SHP77 treated with DMSO at 0.1 percent for 48 hours (cell line): Measurements from ENCODE around the gene FFAR1.
"Not testable (repeated sequence)": the region's sequence is repeated elsewhere in the genome, so short reads cannot be mapped to it uniquely, and the experiment has no call there.

Source experiments
- DNase-seq: peaks from one replicate; lab custom pipeline; 2025; lab: John Stamatoyannopoulos, UW

Gene FFAR1

DNA sequence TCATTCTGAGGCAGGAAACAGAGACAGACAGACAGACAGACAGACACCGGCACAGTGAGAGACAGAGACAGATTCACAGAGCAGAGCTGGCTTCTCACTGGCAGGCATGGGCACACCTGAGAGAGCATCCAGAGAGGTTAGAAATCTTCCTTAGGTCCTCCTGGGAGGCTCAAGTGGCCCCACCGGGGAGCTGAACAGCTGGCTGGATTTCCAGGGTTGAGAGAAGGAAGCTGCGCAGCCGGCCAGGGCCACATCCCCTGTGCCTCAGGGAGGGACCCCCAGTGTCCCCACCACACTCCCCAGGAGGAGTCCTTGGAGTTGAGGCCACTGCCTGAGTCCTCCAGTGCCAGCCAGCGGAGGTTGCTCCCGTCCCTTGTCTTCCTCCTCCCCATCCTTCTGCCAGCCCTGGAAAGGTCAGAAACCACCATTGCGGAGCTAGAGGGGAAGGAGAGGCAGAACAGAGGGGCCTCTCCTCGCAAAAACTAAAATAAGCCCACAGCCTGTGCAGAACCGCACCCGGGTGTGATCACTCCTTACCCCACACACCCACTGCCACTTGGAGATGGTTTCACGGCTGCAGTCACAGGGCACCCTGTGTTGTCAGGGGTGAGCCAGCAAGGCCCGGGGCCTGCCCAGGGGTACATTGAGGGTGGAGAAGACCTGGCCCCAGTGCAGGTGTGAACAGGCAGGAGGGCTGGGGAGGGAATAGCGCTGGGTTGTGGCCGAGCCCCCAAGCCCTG, 14.7 kb downstream of the FFAR1 start:
- no peak for DNase-seq

DNA sequence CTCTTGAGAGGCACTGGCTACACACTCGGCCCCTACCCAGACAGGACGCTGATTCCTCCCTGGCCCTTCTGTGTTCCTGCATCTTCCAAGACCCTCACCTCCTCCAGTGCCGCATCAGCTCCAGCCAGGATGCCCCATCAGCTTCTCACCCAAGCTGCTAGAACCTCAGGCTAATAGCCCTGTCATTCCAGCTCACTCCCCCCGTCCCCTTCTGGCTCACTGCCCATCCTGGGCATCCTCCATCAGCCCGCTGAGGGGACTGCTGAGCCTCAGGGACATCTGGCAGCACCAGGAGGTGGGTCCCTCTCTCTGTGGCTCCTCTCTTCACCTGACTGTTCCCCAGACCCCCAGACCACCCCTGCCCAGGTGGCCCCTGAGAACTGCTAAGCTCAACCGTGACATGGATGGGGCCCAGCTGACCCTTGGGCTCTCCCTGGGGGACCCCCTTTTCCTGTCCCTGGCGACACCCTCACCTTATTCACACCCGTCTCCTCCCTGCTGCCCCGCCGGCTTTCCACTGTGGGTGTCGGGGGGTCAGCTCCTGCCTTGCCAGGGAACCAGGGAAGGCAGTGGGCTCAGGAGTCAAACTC, 15.4 kb downstream of the FFAR1 start:
- DNase-seq, result no peak

DNA sequence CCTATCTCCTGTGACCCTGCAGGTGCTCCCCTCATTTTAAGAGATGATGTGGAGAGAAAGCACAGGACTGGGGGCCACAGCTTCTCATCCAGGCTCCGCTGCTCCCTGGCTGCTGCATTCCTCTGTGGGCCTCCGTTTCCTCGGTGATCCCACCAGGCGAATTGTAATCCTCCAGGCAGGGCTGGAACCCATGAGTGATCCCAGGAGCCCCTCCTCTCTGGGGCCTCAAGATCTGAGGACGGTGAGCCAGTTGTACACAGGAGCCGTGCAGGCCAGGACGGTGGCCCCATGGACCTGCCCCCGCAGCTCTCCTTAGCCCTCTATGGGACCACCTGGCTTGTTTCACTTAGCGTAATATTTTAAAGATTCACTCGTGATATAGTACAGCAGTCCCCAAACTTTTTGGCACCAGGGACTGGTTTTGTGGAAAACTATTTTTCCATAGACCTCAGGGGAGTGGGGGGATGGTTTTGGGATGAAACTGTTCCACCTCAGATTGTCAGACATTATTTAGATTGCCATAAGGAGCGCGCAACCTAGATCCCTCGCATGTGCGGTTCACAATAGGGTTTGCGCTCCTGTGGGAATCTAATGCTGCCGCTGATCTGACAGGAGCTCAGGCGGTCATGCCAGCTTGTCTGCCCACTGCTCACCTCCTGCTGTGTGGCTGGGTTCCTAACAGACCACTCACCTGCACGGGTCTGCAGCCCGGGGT, 16.2 kb downstream of the FFAR1 start:
- no peak for DNase-seq

DNA sequence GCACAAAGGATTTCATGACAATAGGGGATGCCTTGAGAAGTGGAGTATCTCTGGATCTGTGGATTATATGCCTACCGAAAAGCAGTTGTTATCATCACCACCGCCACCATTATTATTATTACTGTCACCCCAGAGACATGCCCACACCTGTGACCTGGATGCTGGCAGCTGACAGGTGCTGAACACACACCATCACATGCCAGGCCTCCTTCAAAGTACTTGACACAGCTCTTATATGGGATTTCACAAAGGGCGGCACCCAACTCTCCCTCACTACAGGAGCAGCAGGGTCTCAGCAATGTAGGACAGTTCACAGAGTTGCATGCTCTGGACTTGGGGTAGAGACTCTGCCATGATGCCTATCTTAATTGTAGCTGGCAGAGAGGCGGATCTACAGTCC, 17.6 kb downstream of the FFAR1 start:
- DNase-seq, result no peak

DNA sequence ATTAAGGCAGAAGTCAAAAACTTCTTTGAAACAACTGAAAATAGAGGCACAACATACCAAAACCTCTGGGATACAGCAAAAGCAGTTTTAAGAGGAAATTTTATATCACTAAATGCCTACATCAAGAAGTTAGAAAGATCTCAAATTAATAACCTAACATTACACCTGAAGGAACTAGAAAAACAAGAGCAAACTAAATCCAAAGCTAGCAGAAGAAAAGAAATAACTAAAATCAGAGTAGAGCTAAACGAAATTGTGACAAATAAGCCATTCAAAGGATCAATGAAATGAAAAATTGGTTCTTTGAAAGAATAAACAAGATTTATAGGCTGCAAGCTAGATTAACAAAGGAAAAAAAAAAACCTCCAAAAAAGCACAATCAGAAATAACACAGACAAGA, 20.7 kb downstream of the FFAR1 start:
- no peak for DNase-seq

DNA sequence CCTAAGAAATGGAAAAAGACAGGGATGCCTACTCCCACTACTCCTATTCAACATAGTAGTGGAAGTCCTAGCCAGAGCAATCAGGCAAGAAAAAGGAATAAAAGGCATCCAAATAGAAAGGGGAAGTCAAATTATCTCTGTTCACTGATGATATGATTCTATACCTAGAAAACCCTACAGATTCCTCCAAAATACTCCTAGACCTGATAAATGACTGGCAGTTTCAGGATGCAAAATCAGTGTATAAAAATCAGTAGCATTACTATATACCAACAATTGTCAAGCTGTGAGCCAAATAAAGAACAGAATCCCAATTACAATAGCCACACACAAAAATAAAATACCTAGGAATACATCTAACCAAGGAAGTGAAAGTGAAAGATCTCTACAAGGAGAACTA, 21.8 kb downstream of the FFAR1 start:
- no peak for DNase-seq

DNA sequence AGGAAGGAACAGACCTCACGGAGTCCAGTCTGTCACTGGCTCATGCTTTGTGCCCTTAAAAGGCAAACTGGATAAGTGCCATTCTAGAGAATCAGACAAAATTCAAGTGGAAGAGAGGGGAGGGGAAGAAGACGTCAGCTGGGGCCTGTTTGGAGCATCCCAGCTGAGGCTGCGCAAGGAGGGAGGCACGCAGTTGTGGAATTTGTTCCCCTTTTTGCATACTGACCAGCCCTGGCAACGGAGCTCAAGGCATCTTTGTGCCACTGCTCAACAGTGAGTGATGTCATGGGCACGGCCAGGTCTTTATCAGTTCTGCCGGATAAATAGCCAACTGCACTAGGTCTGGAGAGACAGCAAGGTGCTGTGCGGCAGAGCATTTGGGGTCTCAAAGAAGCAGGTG, 23.0 kb downstream of the FFAR1 start, which contains the start of gene GPR42:
TSS of gene GPR42 (plus strand) at position 347 of the 400 bp plus-strand sequence. CDS start 292 bp downstream, outside the sequence.
- no peak for DNase-seq

DNA sequence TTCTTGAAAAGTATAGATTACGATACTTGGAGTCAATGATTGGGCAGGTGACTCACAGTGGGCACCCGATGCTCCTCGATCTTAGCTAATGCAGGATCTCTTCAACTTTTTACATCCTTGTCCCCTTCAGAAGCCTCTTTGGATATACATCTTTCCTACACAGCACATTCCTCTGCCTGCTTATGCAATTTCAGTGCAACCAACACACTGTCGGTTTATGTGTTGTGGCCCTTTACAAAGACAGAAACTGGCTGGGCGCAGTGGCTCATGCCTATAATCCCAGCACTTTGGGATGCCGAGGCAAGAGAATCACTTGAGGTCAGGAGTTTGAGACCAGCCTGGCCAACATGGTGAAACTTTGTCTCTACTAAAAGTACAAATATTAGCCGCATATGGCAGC, 25.8 kb downstream of the FFAR1 start:
- DNase-seq, result no peak

DNA sequence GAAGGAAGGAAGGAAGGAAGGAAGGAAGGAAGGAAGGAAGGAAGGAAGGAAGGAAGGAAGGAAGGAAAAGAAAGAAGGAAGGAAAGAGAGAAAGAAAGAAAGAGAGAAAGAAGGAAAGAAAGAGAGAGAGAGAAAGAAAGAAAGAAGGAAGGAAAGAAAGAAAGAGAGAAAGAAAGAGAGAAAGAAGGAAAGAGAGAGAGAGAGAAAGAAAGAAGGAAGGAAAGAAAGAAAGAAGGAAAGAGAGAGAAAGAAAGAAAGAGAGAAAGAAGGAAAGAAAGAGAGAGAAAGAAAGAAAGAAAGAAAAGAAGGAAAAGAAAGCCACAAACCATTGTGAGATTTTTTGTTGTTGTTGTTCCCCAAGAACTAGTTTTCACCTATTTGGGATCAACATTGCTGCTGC, 26.3 kb downstream of the FFAR1 start:
- not testable (repeated sequence) for DNase-seq

DNA sequence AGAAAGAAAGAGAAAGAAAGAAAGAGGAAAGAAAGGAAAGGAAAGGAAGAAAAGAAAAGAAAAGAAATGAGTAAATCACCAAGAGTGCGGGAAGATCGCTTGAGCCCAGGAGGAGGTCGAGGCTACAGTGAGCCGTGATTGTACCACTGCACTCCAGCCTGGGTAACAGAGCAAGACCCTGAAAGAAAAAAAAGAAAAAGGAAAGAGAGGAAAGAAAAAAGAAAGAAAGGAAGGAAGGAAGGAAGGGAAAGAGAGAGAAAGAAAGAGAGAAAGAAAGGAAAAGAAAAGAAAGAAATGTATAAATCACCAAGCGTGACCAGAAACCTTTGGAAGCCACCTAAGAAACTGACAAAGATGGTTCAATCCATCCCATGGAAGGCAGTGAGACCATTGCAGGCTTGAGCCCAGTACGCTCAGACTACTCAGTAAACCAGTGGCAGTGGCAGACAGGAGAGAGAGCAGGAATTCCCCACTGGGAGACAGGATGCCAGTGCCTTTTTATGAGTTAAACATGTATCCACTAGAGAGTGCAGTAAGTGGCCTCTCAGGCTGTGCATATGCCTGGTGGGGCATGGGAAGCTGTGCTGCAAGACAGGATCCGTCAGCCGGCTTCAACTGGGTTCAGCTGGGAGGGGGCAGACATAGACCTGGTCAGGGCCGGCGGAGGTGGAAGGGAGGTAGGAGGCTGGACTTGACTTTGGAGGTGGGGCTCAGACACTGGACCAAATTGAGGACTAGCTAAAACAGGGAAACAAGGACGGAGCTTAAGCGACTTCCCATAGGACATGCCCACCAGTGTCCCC, 28.0 kb downstream of the FFAR1 start:
- no peak for DNase-seq

DNA sequence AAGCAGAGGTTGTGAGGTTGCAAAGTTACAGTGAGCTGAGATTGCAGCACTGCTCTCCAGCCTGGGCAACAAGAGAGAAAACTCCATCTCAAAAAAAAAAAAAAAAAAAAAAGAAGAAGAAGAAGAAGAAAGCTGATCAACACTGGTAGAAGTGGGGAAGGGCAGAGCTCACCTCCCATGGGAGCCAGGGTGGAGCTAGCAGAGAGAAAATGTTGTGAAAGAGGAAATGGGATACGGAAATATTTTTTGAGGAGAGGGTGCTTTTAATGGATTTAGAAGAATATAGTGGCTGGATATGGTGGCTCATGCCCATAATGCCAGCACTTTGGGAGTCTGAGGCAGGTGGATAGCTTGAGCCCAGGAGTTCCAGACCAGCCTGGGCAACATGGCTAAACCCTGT, 30.0 kb downstream of the FFAR1 start:
- DNase-seq, result no peak

DNA sequence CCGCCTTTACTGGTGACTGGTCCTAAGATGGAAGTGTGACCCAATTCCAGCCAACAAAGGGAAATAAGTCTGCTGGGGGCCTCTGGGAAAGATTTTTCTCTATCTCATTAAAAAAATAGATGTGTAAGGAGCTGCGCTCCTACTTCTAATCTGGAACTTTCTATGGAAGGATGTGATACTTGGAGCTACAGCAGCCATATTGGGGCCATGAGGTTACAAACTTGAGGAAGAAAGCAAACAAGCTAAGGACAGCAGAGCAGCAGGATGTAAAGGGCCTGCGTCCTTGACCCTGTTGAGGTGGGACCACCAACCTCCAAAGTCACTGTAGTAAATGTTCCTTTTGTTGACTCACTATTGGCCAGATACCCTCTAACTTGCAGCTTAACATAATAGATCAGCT, 30.7 kb downstream of the FFAR1 start:
- no peak for DNase-seq

DNA sequence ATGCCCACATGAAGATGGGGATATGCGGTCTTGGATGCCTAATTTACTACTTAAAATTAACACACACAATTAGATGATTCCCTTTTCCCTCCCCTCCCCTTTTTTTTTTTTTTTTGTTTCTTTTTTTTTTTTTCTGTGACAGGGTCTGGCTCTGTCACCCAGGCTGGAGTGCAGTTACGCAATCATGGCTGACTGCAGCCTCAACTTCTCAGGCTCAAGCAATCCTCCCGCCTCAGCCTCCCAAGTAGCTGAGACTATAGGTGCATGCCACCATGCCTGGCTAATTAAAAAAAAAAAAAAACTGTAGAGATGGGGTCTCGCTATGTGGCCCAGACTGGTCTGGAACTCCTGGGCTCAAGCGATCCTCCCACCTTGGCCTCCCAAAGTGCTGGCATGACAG, 31.8 kb downstream of the FFAR1 start:
- DNase-seq, result not testable (repeated sequence)

DNA sequence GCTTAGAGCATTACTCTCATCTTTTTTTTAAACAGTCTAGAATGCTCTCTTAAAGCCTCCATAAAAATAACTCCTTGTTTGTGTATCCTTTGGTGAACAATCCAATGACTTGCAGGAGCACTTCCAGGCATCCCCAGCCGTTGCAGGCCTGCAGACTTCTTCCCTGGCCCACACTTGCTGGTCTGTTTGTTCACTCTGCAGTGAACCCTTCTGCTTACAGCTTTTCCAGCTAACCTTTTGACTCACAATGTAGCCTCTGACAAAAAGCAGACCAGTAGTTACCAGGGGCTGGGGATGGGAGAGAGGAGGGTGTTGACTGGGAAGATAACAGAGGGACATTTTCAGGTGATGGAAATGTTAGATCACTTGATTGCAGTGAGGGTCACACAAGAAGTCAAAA, 32.3 kb downstream of the FFAR1 start:
- no peak for DNase-seq

DNA sequence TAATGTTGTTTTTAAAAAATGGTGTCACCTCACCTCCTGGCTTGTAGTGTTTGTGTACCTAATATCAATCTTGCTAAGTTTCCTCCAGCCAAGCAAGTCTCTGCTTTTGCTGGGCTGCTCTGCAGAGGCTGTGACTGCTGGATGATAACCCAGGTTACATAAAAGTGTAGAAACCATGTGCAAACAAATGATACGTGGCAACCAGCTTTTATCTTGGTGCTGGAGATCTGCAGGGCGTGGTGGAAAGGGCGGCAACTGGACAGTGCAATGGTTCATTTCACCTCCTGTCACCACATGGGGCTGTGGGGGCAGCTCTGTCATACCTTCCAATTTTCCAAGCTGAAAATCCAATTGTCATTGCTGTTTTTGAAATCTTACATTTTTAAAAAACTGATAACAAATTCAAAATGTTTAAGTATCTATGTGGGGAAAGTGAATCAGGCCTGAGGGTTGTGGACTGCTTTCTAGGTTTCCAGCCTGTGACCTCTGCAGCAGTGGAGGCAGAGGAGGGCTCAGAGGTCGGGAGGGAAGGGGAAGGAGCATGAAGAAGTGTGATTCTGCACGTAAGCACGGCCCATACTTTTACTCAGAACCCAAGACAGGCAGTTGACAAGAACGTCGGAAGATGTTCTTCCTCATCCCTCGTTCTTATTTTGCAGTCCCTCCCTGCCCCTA, 32.9 kb downstream of the FFAR1 start:
- DNase-seq, result no peak

DNA sequence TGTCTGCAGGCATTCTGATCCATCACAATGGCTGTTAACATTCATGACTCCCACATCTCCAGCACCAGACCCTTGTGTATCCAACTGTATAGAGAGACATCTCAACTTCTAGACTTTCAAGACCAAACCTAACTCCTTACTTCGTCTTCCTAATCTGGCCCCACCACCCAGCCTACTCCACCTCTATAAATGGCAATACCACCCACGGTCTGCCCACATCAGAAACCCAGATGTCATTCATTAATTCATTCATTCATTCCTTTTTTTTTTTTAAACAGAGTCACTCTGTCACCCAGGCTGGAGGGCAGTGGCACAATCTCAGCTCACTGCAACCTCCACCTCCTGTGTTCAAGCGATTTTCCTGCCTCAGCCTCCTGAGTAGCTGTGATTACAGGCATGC, 33.6 kb downstream of the FFAR1 start:
- DNase-seq, result no peak

DNA sequence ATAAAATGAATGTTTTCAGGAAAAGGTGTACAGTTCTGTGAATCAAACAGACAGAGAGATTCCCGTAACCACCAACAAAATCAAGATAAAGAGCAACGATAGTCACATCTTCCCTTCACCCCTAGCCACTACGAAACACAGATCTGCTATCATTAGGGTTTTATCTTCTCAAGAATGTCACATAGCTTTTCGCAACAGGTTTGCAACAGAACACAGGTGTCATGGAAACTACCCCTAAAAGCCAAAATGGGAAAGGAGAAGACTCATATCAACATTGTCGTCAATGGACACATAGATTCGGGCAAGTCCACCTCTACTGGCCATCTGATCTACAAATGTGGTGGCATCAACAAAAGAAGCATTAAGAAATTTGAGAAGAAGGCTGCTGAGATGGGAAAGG, 34.2 kb downstream of the FFAR1 start:
- DNase-seq, result no peak

DNA sequence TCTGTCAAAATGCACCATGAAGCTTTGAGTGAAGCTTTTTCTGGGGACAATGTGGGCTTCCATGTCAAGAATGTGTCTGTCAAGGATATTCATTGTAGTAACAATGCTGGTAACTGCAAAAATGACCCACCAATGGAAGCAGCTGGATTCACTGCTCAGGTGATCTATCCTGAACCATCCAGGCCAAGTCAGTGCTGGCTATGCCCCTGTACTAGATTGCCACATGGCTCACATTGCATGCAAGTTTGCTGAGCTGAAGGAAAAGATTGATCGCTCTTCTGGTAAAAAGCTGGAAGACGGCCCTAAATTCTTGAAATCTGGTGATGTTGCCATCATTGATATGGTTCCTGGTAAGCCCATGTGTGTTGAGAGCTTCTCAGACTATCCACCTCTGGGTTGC, 35.8 kb downstream of the FFAR1 start:
- no peak for DNase-seq

DNA sequence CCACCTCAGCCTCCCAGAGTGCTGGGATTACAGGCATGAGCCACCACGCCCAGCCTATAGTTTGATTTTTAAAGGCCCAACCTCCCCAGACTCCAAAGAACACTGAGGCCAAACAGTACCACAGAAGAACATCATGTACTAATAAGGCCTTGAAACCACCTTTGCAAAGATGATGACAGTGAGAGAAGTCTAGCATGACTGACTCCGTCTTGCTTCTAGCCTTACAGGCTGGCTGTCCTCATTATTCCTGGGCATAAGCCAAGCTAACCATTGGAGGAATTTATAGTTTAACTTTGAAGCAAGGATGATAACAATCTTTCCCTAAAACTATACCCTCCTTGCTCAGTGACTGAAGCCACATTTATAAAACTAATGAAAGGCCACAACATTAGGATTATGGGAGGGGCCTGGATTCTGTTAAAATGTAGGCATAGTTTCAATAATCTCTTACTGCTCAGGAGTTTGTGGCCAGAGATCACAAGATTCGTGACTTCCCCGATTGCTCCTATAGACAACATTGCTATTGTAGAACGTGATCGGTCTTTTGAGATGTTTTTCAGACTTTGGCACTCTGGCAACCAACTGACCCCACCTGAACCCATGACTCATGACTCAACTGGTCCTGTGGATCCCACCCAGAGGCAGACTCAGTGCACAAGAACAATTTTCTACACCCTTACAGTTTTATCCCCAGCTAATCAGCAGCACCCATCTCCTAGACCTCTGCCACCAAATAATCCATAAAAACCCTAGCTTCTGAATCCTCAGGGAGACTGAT, 40.8 kb downstream of the FFAR1 start:
- no peak for DNase-seq

DNA sequence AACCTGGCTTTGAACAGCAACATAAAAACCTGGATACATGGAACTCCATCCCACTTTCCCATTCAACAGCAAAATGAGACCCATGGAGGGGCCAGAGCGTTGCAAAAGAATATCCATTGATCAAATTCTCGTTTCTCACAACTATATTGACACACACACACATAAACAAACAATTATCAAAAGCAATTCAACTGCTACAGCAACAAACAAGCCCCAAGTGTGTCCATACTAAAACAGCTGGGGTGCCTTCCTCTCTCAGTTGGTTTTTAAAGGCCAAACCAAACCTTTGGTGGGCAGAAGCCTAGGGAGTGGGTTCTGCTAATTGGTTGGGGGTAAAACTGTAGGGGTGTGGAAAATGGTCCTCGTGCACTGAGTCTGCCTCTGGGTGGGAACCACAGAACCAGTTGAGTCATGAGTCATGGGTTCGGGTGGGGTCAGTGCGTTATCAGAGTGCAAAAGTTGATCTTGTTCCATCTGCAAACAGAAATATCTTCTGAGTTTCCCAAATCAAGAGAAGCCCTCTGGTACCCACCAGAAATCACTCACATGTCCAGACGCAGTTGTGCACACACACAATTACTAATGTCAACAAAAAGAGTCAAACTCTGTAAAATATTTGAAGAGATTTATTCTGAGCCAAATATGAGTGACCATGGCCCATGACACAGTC, 41.6 kb downstream of the FFAR1 start:
- DNase-seq, result no peak
